ENCODE data around the gene SVOP. TPM values are rescaled to one million over a fixed set of nuclear protein-coding genes. Genes with fewer than 3 reads are reported as not detected.
A peak's percentile ranks its signal among the peaks of the same experiment; 100 is the strongest.
"Not testable (repeated sequence)": the region's sequence is repeated elsewhere in the genome, so short reads cannot be mapped to it uniquely, and the experiment has no call there.

SVOP gene
- total RNA-seq, 3 donors from 2014 or later, result not detected

DNA sequence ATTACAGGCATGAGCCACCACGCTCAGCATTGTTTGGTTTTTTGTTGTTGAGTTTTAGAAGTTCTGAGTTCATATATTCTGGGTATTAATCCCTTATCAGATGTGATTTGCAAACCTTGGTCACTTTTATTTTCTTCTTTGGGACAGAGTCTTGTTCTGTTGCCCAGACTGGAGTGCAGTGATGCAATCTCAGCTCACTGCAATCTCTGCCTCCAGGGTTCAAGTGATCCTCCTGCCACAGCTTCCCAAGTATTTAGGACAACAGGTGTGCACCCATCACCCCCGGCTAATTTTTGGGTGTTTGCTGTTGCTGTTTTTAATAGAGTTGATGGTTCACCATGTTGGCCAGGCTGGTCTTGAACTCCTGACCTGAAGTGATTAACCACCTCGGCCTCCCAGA lies 43.3 kb upstream of the SVOP start:
- intact Hi-C loops (cut with DNase I; ENCODE audit: low total_unique reads), result no loop called here
- no peak overlapping the region for H3K27ac ChIP-seq
- no peak for TF ChIP-seq POLR2A (IDR thresholded peaks at IDR 0.05)
- TF ChIP-seq POLR2AphosphoS5 (IDR thresholded peaks at IDR 0.05), result no peak
- TF ChIP-seq, protein P1, sequence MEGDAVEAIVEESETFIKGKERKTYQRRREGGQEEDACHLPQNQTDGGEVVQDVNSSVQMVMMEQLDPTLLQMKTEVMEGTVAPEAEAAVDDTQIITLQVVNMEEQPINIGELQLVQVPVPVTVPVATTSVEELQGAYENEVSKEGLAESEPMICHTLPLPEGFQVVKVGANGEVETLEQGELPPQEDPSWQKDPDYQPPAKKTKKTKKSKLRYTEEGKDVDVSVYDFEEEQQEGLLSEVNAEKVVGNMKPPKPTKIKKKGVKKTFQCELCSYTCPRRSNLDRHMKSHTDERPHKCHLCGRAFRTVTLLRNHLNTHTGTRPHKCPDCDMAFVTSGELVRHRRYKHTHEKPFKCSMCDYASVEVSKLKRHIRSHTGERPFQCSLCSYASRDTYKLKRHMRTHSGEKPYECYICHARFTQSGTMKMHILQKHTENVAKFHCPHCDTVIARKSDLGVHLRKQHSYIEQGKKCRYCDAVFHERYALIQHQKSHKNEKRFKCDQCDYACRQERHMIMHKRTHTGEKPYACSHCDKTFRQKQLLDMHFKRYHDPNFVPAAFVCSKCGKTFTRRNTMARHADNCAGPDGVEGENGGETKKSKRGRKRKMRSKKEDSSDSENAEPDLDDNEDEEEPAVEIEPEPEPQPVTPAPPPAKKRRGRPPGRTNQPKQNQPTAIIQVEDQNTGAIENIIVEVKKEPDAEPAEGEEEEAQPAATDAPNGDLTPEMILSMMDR (IDR thresholded peaks at IDR 0.05), result no peak
- H3K4me3 ChIP-seq, result no peak overlapping the region
- H3K9me3 ChIP-seq, result no peaks in the 10 kb centered on the region
- no peaks in the 10 kb centered on the region for H3K4me1 ChIP-seq
- DNase-seq (ENCODE audit: low spot score in 2 of 2), result no peak
- no peaks in the 10 kb centered on the region for H3K36me3 ChIP-seq
- no peaks in the 10 kb centered on the region for H3K27me3 ChIP-seq

DNA sequence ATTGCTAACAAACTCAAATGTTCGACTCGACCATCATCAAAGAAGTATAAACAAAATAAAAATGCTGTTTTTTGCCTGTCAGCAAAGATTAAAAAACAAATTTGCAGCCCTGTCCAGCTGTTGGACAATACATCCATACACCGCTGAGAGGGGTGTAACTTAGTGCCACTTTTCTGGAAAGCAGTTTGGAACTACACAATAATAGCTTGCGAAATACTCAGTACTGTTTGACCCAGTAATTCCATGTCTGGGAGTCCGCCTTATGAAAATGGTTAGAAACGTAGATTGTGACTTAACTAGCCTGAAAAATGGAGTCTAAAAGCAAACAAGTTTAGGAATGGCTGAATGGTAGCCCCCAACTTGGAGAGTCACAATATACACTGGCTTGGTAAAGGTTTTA lies 37.9 kb upstream of the SVOP start:
- H3K4me1 ChIP-seq, result peaks cover under 1 to 6% of the 10 kb centered on the region in 2 donors
- DNase-seq (ENCODE audit: low spot score in 2 of 2), result no peak
- TF ChIP-seq POLR2AphosphoS5 (IDR thresholded peaks at IDR 0.05), result no peak
- TF ChIP-seq, protein P1 (IDR thresholded peaks at IDR 0.05), result no peak
- TF ChIP-seq POLR2A (IDR thresholded peaks at IDR 0.05), result no peak
- H3K36me3 ChIP-seq, result no peaks in the 10 kb centered on the region
- intact Hi-C loops (cut with DNase I; ENCODE audit: low total_unique reads), result no loop called here
- H3K27ac ChIP-seq, result no peak overlapping the region
- H3K27me3 ChIP-seq, result no peaks in the 10 kb centered on the region
- no peak overlapping the region for H3K4me3 ChIP-seq
- H3K9me3 ChIP-seq, result no peaks in the 10 kb centered on the region

DNA sequence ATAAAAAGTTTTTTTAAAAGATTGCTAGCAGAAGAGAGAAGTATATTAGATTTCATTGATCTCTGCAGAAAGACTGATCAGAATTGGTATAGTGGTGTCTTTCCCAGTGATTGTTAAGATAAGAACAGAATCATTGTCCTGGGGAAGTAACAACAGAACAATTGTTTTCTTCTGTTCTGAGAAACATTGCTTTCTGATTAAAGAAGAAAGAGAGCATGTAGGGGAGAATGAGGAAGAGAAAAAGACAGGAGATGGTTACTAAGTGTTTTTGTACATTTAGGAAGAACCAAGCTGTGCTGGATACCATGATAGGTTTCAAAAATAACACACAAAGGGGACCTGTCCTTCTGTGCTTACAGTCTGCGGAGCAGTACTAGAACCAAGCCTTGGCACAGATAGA lies 36.5 kb upstream of the SVOP start:
- no peak overlapping the region for H3K27ac ChIP-seq
- no peak for DNase-seq (ENCODE audit: low spot score in 2 of 2)
- intact Hi-C loops (cut with DNase I; ENCODE audit: low total_unique reads), result no loop called here
- H3K4me3 ChIP-seq, result no peak overlapping the region
- no peaks in the 10 kb centered on the region for H3K9me3 ChIP-seq
- no peaks in the 10 kb centered on the region for H3K27me3 ChIP-seq
- no peaks in the 10 kb centered on the region for H3K36me3 ChIP-seq
- TF ChIP-seq, protein P1 (IDR thresholded peaks at IDR 0.05), result no peak
- TF ChIP-seq POLR2AphosphoS5 (IDR thresholded peaks at IDR 0.05), result no peak
- TF ChIP-seq POLR2A (IDR thresholded peaks at IDR 0.05), result no peak
- peaks cover 3 to 12% of the 10 kb centered on the region in 2 donors for H3K4me1 ChIP-seq

DNA sequence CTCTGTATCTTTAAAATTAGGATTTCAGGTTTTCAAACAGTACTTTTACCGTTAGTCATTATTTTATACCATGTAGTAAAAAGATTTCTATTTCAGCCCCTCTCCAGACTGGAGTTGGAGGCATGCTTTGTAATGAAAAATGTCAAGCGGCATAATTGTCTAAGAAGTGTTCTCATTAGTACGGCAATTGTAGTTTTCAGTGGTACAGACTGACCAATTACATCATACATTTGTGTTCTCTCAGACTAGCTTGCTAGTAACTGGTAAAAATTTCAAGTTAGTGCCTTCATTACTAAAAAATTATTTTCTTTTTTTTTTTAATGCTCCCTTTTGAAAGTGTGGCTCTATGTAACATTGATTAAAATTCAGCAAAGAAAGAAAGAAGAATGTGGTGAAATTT lies 36.0 kb upstream of the SVOP start:
- Histone ChIP-seq H3K9me3 (no peaks in the 10 kb centered on the region), H3K4me1 (peaks cover 3 to 15% of the 10 kb centered on the region in 2 donors), H3K4me3 (no peak overlapping the region), H3K36me3 (no peaks in the 10 kb centered on the region), H3K27ac (no peak overlapping the region), H3K27me3 (no peaks in the 10 kb centered on the region)
- TF ChIP-seq POLR2AphosphoS5 (IDR thresholded peaks at IDR 0.05) (no peak), POLR2A (IDR thresholded peaks at IDR 0.05) (no peak)
- TF ChIP-seq, protein P1 (IDR thresholded peaks at IDR 0.05), result no peak
- DNase-seq (ENCODE audit: low spot score in 2 of 2), result no peak
- intact Hi-C loops (cut with DNase I; ENCODE audit: low total_unique reads), result no loop called here

GRCh38 chr12:109054520-109054919 lies 33.7 kb upstream of the SVOP start:
- Histone ChIP-seq H3K27ac (no peak overlapping the region), H3K4me3 (no peak overlapping the region), H3K4me1 (peaks cover 3 to 17% of the 10 kb centered on the region in 2 donors), H3K9me3 (no peaks in the 10 kb centered on the region), H3K36me3 (no peaks in the 10 kb centered on the region), H3K27me3 (no peaks in the 10 kb centered on the region)
- TF ChIP-seq, protein P1 (IDR thresholded peaks at IDR 0.05), result no peak
- no peak for TF ChIP-seq POLR2AphosphoS5 (IDR thresholded peaks at IDR 0.05)
- no peak for TF ChIP-seq POLR2A (IDR thresholded peaks at IDR 0.05)
- intact Hi-C loops (cut with DNase I; ENCODE audit: low total_unique reads), result no loop called here
- no peak for DNase-seq (ENCODE audit: low spot score in 2 of 2)

GRCh38 chr12:109054124-109054513 lies 33.3 kb upstream of the SVOP start:
- H3K4me1 ChIP-seq, result peaks cover 3 to 17% of the 10 kb centered on the region in 2 donors
- H3K27ac ChIP-seq; DNase-seq (ENCODE audit: low spot score in 2 of 2); H3K9me3 ChIP-seq; intact Hi-C loops (cut with DNase I; ENCODE audit: low total_unique reads); H3K36me3 ChIP-seq; H3K27me3 ChIP-seq: not testable (repeated sequence)
- H3K4me3 ChIP-seq, result peak overlapping the region in 2 of 3 donors; percentile 96 to 97

All from breast epithelium (tissue), 4 donors.